Stimulated activated CD4-positive, alpha-beta T cell treated with anti-CD3 and anti-CD28 coated beads, Interleukin-1b, Interleukin-23, amount 100 ng/mL, for 1 hour (primary cell): ENCODE results near the gene MLIP.
"Not testable (repeated sequence)": the region's sequence is repeated elsewhere in the genome, so short reads cannot be mapped to it uniquely, and the experiment has no call there.

Experiments
- DNase-seq, 2 donors: peaks; one replicate each; pipeline ENCODE4 v3.0.0-alpha.2; 2020; ENCODE audit warnings: low read depth in 2 of 2

Gene MLIP

DNA sequence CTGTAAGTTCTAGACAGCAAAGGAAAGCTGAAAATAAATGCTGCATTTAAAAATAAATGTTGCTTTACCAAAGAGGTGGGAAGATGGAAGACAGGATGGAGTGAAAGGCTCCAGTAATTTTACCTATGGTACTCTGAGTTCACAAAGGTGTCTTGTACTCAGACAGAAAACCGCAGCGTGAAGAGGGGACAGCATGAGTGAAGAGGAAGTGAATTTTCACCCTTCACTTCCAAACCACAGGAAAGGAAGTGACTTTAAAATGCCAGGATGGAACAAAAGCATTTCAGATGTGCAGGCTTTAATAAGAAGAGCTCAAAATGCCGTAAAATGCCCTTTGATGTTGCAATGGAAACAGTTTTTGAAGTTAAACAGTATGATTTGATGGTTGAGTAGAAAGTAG lies 105.8 kb downstream of the MLIP start:
- DNase-seq = no peak

GRCh38 chr6:54222217-54222616 lies 111.0 kb downstream of the MLIP start:
- no peak for DNase-seq

GRCh38 chr6:54232703-54233102 lies 121.5 kb downstream of the MLIP start:
- no peak for DNase-seq

GRCh38 chr6:54234539-54234938 lies 123.3 kb downstream of the MLIP start:
- DNase-seq = no peak

GRCh38 chr6:54236984-54237383 lies 125.7 kb downstream of the MLIP start:
- no peak for DNase-seq

DNA sequence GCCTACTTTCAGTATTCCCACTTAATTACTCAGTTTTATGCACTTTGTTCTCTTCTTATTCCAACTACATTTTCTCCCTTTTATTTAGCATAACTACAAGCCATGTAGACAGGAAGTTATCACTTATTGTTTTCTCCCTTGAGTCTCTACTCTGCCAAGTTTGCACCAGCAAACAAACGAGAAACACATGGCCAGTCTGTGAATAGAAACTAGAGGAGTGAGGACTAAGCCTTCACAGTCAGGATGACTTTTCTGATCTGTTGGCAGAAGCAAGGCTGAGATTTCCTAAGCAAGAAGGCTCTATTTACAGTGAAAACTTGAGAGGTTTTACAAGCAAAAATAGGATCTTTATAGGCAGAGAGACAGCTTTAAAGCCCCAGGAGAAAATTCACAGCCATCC lies 127.2 kb downstream of the MLIP start:
- no peak for DNase-seq

DNA sequence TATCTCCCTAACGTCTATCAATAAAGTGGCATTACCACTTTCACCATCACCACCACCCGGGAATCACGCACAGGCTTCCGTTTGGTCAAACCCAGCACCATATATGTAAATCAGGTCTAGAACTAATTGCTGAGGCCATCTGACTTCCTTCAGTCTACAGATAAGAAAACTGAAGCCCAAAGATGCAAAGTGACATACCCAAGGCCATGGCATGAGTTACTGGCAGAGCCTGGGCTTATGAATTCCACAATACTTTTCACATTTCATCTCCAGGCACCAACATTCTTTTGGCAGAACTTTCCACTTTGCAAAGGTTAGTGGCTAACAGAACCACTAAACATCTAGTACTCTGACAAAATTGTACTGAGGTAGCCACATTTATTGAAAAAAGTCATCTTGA lies 132.5 kb downstream of the MLIP start:
- no peak for DNase-seq

GRCh38 chr6:54244430-54244829 lies 133.2 kb downstream of the MLIP start:
- no peak for DNase-seq

DNA sequence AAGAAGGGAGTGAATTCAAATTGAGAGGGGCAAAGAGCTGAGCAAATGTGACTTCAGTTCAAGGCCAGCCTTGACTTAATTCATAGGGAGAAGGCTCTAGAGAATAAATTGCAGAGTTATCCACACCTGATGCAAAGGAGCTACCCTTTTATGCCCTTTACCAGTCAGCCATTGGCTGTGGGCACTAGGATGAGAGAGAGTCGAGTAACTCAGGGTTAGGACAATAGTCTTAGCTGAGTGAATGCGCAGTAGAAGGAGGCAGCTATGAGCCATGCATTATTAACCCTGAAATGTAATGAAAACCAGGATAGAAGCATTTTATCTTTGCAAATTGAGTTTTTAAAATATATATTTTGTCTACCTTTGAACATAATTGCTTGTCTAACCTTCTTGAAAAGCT lies 134.0 kb downstream of the MLIP start:
- no peak for DNase-seq

DNA sequence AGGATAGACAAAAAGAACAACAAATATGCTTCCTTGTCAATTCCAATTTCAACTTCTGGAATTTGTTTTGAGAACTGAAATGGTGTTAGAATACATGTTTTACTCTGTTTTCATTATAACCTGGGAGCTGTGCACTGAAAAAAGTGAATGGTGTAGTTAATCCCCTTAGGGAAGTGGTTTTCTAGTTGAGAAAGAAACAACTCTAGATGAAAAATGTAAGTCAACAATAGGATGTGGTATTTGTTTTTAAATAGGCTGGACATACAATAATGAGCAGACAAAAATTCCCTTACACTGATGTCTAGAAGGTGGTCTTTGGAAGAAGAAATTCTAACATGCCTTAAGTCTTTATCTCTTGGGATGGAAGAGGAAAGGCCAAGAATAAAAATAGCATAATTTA lies 137.1 kb downstream of the MLIP start:
- DNase-seq = no peak

- DNase-seq = no peak
Observed at GRCh38 chr6:54248994-54249393, 137.8 kb downstream of the MLIP start.

DNA sequence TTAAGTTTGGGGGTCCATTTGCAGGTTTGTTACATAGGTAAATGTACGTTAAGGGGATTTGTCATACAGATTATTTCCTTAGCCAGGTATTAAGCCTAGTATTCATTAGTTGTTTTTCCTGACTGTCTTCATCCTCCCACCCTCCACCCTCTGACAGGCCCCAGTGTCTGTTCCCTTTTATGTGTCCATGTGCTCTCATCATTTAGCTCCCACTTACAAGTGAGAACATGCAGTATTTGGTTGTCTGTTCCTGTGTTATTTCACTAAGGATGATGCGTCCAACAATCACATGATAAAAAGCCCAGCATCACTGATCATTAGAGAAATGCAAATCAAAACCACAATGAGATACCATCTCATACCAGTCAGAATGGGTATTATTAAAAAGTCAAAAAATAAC lies 138.6 kb downstream of the MLIP start:
- not testable (repeated sequence) for DNase-seq

GRCh38 chr6:54252496-54252895 lies 141.3 kb downstream of the MLIP start:
- DNase-seq = no peak

- DNase-seq = no peak
Observed at GRCh38 chr6:54252916-54253315, 141.7 kb downstream of the MLIP start.

DNA sequence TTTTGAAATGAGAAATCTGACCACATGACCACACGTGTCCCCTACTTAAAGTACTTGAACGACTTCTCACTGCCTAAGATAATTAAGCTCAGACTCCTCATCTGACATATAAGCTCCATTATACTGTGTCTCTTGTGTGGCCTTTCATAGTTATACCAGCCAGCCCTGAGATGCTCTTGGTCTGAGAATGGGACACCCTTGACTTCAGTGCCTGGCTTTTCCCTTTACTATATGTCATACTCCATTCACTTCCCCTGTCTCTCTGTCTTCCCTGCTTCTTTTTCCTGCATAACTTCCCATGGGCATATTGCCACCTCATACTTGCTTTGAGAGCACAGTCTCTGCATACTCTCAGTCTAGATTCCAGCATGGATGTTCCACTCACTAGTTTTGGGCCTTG lies 143.6 kb downstream of the MLIP start:
- DNase-seq = no peak

GRCh38 chr6:54255886-54256285 lies 144.6 kb downstream of the MLIP start:
- no peak for DNase-seq

DNA sequence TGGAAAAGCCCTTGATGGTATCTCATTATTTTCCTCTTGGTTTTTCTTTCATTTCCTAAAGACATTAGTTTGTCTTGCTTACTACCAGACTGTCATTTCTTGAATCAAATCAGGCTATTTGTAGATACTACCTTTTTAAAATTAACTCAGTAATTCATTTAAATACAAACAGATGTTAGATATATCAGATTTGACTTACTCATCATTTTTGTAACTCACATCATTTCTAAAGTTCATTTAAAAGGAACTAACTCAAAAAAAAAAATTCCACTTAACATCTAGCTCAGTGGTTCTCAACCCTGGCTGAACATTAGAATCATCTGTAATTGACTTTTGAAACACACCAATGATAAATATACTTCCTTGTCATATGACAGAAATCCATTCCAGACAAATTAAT lies 148.8 kb downstream of the MLIP start:
- no peak for DNase-seq

DNA sequence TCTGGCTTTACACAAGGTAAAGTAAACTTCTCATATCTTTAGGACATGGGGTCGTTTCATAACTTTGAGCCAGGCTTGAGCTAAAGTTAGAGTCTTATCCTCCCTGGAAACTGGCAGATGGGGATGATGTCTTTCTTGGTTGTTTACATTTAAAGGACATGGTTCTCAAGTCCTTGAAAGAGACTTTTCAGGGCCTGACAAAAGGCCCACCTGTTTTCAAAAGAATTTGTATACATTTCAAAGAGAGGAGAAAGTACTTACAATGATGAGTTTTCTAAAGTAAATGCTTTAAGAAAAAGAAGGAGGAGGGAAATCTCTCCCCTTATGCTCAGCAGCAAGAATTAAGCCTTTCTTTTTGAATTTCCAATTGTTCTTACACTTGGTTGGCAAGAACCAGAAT lies 151.3 kb downstream of the MLIP start:
- DNase-seq = no peak

DNA sequence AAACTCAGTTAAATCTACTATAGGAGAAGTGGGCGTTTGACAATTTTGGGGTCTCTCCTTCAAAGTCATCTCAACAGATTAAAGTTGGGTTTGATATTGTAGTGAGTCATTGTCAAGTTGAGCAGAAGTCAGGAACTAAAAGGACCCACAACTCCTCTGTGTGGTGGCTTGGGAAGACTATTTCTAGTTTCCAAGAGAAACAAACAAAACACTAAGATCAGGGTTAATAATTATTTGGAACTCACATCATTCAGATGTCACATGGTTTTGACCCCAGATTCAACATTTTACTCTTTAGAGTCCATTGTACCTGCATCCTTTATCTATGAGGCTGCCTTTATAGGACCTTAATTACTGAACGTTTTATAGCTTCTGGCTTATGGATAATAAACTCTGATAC lies 151.7 kb downstream of the MLIP start:
- DNase-seq = no peak

DNA sequence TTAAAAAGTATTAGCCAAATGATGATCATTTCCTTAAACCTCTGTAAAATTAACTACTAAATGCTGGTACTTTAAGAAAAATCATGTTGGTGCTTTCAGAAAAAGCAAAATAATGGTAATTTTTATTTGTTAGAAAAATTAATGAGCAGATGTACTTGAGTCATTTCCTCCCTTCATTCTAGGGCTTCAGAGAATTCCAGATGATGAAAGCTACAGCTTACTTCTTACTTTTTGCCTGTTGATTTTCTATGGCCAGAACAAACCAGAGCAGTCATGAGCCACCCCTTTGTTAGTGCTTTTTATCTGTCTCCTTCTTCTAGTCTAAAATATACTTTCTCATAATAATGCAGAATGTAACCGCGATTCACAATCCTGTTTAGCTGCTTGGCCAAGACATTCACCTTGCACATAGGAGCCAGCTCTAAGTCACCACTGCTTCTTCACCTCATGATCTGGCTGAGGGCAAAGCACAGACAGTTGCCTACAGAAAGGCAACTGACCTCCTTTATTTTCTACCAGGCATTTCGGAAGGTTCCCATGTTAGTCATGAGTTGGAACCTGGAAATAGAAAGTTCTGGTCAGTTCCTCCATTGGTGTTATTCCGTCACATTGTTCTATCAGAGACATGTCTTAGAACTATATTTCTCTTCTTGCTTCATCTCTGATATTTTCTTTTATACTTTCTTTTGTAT lies 153.5 kb downstream of the MLIP start:
- DNase-seq = no peak

DNA sequence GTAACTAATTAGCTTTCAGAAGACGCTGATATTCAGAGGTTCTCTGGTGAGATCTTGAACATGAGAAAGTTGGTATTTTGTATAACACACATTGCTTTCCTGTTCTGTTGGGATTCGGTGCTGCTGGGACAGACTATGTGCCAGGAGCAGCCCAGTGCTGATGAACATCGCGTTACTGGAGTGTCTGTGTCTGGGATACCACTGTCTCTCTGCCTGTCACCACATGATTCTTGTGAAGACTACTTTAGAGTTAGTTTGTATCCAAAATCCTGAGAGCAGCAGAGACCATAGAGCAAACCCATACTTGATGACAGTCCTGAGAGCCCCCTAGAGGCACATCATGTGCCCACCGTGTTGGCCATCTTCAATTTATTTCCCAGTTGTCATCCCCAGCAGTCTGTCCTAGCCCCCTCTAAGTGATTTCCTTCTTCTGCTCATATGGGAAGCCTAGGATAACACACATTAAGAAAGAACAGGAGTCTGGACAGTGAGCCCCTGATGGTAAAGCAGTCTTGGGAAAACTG lies 155.2 kb downstream of the MLIP start:
- no peak for DNase-seq

DNA sequence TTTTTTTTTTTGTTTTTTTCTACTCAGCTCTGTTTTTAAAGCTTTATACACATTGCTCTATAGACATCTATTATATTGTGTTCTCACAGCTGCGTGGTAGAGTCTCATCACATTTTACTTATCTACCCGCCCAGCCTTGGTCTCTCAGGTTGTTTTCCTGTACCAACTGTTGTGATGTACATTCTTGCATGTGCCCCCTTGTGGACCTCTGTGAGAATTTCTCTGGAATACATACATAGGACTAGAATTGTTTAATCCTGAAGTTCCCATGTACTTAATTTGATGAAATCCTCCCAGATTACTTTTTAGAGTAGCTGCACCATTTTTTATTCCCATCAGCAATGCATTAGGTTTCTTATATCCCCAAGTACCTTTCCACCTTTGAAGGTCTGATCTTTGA lies 156.6 kb downstream of the MLIP start:
- no peak for DNase-seq

GRCh38 chr6:54273214-54273820 lies 162.1 kb downstream of the MLIP start:
- DNase-seq = no peak

DNA sequence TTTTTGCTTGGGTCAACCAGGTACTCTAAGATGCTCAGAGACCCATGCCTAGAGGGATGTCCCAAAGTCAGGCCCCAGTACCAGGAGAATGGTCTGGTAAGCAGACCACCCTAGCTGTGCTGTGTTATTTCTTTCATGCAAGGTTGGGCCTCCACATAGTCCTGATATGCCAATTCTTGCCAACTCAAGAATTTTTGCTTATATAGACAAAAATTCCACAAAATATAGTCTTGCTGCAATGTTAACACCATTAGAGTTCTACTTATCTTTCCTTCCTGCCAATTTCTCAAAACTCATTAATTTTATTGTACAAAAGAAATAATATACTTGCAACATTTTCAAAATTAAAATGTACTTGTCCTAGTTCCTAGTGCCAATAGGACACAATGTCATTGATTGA lies 163.1 kb downstream of the MLIP start:
- DNase-seq = no peak
